ENCODE results near the gene ULK2.

Gene ULK2

DNA sequence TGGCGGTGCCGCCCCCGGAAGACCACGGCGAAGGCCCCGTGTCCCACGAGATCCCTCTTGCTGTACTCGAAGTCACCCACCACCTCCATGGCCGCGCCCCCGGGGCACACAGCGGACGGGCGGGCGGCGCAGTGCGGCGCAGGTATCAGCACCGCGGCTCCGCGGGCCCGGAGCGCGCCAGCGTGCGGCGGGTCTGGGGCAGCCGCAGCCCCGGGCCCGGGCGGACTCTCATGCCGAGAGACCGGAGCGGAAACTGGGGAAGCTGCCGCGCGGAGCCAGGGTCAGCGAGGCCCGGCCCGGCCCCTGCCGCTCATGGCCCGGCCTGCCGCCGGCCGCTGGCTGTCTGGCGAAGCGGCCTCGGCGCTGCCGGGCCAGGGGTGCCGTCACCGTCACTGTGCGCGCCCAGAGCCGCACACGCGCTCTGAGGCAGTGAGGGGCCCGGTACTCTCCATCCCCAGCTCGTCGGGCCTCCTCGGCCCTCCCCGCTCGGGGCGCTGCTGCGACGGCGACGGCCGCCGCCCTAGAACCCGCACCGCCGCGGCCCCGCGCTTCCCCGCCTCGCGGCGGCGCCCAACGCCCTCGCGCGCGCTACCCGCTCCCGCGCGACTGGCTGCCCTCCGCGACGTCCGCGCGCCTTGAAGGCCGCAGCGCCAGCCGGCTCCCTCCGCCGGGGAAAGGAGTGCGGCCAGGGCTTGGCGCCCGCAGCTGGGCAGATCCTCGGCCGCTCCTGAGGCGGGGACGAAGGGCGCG, at the start of gene ULK2:
Gene ULK2, minus strand, starts transcription at position 608 of the 750 bp plus-strand sequence. Its CDS starts 519 bp downstream, at position 89.
- peak within 1 kb of the TSS; percentile 79 for H3K4me3 ChIP-seq (ENCODE audit: control insufficient read depth, low read depth, low read length)
- TF ChIP-seq, protein P1, sequence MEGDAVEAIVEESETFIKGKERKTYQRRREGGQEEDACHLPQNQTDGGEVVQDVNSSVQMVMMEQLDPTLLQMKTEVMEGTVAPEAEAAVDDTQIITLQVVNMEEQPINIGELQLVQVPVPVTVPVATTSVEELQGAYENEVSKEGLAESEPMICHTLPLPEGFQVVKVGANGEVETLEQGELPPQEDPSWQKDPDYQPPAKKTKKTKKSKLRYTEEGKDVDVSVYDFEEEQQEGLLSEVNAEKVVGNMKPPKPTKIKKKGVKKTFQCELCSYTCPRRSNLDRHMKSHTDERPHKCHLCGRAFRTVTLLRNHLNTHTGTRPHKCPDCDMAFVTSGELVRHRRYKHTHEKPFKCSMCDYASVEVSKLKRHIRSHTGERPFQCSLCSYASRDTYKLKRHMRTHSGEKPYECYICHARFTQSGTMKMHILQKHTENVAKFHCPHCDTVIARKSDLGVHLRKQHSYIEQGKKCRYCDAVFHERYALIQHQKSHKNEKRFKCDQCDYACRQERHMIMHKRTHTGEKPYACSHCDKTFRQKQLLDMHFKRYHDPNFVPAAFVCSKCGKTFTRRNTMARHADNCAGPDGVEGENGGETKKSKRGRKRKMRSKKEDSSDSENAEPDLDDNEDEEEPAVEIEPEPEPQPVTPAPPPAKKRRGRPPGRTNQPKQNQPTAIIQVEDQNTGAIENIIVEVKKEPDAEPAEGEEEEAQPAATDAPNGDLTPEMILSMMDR (conservative IDR thresholded peaks at IDR 0.05; ENCODE audit: control insufficient read depth, insufficient read depth, low read depth, low read length) = no peak
- DNase-seq (ENCODE audit: low read depth) = peak; percentile 69

DNA sequence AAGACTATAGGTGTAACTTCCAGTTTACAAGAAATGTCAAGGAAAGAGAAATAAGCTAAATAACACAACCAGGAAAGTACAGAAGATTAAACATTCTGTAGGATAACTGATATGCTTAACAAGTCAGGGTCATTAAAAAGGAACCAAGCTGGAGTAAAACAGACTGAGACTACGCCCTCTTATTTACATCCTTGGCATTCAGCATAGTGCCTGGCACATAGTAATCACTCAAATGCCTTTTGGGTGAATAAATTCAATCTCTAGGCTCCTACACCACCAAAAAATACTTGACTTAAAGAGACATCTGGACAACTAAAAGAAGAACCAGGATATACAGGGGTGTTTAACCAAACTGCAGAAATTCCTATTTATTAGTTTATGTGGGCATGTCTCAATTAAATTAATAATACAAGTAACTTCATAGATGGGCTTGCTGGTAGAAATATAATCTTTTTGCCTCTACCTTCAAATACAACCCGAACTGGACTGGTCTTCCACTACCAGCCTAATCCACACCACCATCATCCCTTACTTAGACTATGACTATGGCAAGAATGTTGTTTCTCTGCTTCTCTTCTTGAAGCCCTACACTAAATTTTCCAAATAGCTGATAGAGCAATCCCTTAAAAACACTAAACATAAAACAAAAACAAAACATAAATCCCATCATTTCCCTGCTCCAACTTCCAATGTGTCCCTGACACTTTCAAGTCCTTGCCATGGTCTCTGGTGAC, 47.7 kb upstream of the ULK2 start:
- no peak for DNase-seq (ENCODE audit: low read depth)
- TF ChIP-seq, protein P1 (conservative IDR thresholded peaks at IDR 0.05; ENCODE audit: control insufficient read depth, insufficient read depth, low read depth, low read length) = no peak
- no peak overlapping the region for H3K4me3 ChIP-seq (ENCODE audit: control insufficient read depth, low read depth, low read length)

DNA sequence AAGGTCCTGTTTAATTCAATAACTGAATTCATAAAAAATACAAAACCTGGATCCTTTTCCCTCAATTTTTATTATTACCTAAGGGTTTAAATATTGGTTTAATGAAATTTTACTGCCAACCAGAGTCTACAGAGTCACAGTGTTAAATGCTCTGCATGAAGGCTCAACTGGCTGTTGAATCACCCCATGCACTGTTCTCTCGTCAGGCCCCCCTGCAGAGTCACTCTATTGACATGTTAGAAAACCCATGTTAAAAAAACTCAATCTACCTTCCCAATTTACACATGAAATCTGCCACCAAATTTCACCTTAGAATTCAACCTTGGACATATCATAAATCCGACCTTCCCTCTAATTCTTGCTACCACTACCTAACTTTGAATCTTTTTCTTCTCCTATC, 43.3 kb upstream of the ULK2 start:
- no peak overlapping the region for H3K4me3 ChIP-seq (ENCODE audit: control insufficient read depth, low read depth, low read length)
- no peak for DNase-seq (ENCODE audit: low read depth)
- TF ChIP-seq, protein P1 (conservative IDR thresholded peaks at IDR 0.05; ENCODE audit: control insufficient read depth, insufficient read depth, low read depth, low read length) = no peak

DNA sequence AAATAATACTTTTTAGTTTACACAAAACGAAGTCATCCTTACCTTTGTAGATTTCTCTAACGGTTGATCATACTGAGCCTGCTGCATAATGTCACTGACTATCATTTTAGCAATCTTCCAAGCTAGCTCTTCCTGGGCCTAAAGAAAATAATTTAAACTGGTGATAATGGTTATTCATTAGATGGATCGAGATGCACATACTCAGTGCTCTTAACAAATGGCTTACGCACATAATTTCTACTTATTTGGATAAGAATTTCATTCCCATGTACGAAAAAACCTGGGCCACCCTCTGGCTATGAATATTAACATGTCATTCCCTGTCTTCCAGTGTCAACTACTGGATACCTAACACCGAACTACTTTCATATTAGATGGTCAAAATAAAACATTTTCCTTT, 41.4 kb upstream of the ULK2 start:
- DNase-seq (ENCODE audit: low read depth) = no peak
- no peak overlapping the region for H3K4me3 ChIP-seq (ENCODE audit: control insufficient read depth, low read depth, low read length)
- TF ChIP-seq, protein P1 (conservative IDR thresholded peaks at IDR 0.05; ENCODE audit: control insufficient read depth, insufficient read depth, low read depth, low read length) = no peak

DNA sequence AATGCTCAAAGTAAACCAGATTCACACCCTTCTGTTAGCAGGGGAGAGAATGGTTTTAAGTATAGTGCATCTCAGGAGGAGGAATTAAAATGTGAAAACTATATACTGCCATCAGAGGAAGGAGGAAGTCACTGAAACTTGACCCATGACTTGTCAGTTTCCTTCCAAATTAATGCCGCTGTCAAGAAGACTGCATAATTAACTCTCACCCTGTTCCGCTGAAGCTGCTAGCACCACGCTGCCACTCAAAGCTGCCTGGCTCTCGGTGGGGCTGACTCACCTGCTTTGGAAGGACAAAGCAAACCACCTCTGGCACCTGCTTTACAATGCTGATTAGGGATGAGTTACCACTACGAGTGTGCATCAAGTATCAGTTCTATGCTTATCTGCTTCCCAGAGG, 37.8 kb upstream of the ULK2 start:
- TF ChIP-seq, protein P1 (conservative IDR thresholded peaks at IDR 0.05; ENCODE audit: control insufficient read depth, insufficient read depth, low read depth, low read length) = no peak
- H3K4me3 ChIP-seq (ENCODE audit: control insufficient read depth, low read depth, low read length) = no peak overlapping the region
- DNase-seq (ENCODE audit: low read depth) = no peak

DNA sequence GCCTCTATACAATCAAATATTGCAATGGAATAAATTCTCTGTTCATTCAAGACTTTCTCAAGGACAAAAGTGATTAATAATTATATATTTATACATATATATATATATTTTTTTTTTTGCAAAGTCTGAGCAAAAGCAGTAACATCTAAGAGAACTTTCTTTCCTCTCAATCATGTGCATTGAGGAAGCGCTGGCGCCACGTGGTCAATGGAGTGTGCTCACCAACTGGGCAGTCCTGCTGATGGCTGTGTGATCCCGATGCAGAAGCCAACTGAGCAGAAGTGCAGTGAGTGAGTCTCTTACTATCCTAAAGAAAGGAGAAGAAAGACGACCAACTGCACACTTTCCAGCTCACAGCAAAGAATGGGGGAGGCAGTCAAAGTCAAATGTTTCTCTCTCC, 37.2 kb upstream of the ULK2 start:
- H3K4me3 ChIP-seq (ENCODE audit: control insufficient read depth, low read depth, low read length) = no peak overlapping the region
- DNase-seq (ENCODE audit: low read depth) = peak; percentile 42
- TF ChIP-seq, protein P1 (conservative IDR thresholded peaks at IDR 0.05; ENCODE audit: control insufficient read depth, insufficient read depth, low read depth, low read length) = no peak

All from fibroblast of mammary gland (primary cell).